ENCODE data around the gene SPRYD4.

GRCh38 chr12:56454557-56454956 lies 13.8 kb upstream of the SPRYD4 start, which contains the start of gene MIP:
- TF ChIP-seq, protein P1, sequence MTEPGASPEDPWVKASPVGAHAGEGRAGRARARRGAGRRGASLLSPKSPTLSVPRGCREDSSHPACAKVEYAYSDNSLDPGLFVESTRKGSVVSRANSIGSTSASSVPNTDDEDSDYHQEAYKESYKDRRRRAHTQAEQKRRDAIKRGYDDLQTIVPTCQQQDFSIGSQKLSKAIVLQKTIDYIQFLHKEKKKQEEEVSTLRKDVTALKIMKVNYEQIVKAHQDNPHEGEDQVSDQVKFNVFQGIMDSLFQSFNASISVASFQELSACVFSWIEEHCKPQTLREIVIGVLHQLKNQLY (CRISPR knock-in tag; IDR thresholded peaks at IDR 0.05), result no peak
- TF ChIP-seq E2F1 (CRISPR knock-in tag; IDR thresholded peaks at IDR 0.05) (no peak), NR1H2 (CRISPR knock-in tag; IDR thresholded peaks at IDR 0.05) (no peak)
- TF ChIP-seq, protein P2, sequence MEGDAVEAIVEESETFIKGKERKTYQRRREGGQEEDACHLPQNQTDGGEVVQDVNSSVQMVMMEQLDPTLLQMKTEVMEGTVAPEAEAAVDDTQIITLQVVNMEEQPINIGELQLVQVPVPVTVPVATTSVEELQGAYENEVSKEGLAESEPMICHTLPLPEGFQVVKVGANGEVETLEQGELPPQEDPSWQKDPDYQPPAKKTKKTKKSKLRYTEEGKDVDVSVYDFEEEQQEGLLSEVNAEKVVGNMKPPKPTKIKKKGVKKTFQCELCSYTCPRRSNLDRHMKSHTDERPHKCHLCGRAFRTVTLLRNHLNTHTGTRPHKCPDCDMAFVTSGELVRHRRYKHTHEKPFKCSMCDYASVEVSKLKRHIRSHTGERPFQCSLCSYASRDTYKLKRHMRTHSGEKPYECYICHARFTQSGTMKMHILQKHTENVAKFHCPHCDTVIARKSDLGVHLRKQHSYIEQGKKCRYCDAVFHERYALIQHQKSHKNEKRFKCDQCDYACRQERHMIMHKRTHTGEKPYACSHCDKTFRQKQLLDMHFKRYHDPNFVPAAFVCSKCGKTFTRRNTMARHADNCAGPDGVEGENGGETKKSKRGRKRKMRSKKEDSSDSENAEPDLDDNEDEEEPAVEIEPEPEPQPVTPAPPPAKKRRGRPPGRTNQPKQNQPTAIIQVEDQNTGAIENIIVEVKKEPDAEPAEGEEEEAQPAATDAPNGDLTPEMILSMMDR (IDR thresholded peaks at IDR 0.05), result no peak
